ENCODE measurements around the gene SLC6A5.

SLC6A5 gene

DNA sequence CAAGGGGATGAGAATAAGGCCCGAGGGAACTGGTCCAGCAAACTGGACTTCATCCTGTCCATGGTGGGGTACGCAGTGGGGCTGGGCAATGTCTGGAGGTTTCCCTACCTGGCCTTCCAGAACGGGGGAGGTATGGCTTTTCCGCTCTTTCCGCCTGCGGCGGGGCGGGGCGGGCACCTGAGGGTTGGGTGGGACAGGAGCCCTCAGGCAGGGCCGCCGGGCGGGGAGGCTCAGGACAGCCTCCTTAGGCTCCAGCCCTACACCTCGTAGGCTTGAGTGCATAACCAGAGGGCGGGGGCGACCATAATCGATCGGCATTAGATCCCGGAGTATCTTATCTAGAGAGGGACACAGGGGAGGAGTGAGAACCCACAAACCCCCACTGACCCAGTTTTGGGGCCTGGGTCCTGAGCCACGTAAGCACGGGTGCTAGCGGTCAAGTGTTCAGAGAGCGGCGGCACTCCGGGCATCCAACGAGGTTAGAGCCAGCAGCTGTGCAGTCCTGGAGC is 4.9 kb downstream of the SLC6A5 start:
- Mint-ChIP-seq H3K4me1 (no peaks in the 10 kb centered on the region), H3K9me3 (no peaks in the 10 kb centered on the region), H3K27ac (no peak overlapping the region), H3K36me3 (peaks cover 4% of the 10 kb centered on the region), H3K27me3 (peaks cover 93% of the 10 kb centered on the region), H3K4me3 (no peak overlapping the region)
- CTCF ChIA-PET = no interaction called here
- no peak for DNase-seq

DNA sequence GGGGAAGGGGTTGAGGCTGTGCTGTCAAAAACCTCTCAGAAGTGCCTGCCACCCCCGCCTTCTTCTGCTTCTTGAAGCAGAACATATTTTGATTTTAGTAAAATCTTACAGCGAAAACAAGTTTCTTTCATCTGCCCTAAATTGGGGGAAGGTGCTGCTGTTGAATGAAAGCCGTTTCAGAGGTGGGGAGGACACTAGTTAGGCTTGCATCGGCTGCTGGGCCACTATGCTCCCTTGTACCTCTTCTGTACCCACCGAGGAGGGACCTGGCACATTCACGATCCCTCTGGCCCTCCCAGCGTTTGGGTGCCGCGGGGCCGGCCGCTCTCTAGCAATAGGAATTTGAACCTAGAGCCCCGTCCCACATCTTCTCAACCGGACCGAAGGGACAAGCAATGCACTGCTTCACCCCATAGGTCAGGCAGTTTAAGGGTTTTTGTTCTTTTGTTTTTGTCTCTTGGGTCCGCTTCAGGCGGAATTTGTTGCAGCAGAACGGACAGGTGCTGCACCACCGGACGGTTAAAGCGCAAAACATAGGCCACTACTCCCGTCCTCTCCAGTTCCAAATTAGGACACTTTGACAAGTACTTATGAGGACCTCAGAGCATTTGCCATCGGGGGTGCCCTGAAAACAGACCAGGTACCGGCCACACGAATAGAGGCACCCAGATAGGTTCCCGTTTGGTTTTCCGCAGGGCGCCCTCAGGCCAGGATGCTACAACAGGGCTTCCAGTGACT is 5.6 kb downstream of the SLC6A5 start:
- CTCF ChIA-PET = no interaction called here
- no peak for DNase-seq
- Mint-ChIP-seq H3K4me1 (peaks cover 1% of the 10 kb centered on the region), H3K36me3 (peaks cover 2% of the 10 kb centered on the region), H3K27me3 (peaks cover 93% of the 10 kb centered on the region), H3K27ac (no peak overlapping the region), H3K9me3 (no peaks in the 10 kb centered on the region), H3K4me3 (no peak overlapping the region)

GRCh38 chr11:20605602-20606091 is 6.2 kb downstream of the SLC6A5 start:
- no peaks in the 10 kb centered on the region for H3K36me3 Mint-ChIP-seq
- no peak overlapping the region for H3K27ac Mint-ChIP-seq
- H3K4me3 Mint-ChIP-seq = no peak overlapping the region
- CTCF ChIA-PET = no interaction called here
- H3K27me3 Mint-ChIP-seq = peaks cover 93% of the 10 kb centered on the region
- peaks cover 6% of the 10 kb centered on the region for H3K4me1 Mint-ChIP-seq
- no peak for DNase-seq
- H3K9me3 Mint-ChIP-seq = no peaks in the 10 kb centered on the region

GRCh38 chr11:20608934-20609333 is 9.5 kb downstream of the SLC6A5 start:
- Mint-ChIP-seq H3K36me3 (no peaks in the 10 kb centered on the region), H3K27me3 (peaks cover 71% of the 10 kb centered on the region), H3K27ac (no peak overlapping the region), H3K4me3 (no peak overlapping the region), H3K9me3 (no peaks in the 10 kb centered on the region), H3K4me1 (peaks cover 6% of the 10 kb centered on the region)
- no peak for DNase-seq
- CTCF ChIA-PET = interaction anchor here (0.7 to 4.4 kb wide), 8 partner anchors 8 to 481 kb away, joined by 3 to 22 read pairs (median 4); no protein-coding TSS in a partner anchor

GRCh38 chr11:20609727-20610707 is 10.6 kb downstream of the SLC6A5 start:
- peaks cover 6% of the 10 kb centered on the region for H3K4me1 Mint-ChIP-seq

GRCh38 chr11:20610825-20611224 is 11.4 kb downstream of the SLC6A5 start:
- Mint-ChIP-seq H3K27me3 (peaks cover 56% of the 10 kb centered on the region), H3K27ac (no peak overlapping the region), H3K4me3 (no peak overlapping the region), H3K36me3 (no peaks in the 10 kb centered on the region), H3K9me3 (no peaks in the 10 kb centered on the region), H3K4me1 (peaks cover 6% of the 10 kb centered on the region)
- DNase-seq = no peak
- CTCF ChIA-PET = interaction anchor here (1.2 to 4.4 kb wide), 4 partner anchors 9 to 483 kb away, joined by 3 to 22 read pairs (median 12); no protein-coding TSS in a partner anchor

More at GRCh38 chr11:20609727-20610707, 10.6 kb downstream of the SLC6A5 start:
- Mint-ChIP-seq H3K36me3 (no peaks in the 10 kb centered on the region), H3K9me3 (no peaks in the 10 kb centered on the region), H3K4me3 (no peak overlapping the region), H3K27me3 (peaks cover 64% of the 10 kb centered on the region), H3K27ac (no peak overlapping the region)
- CTCF ChIA-PET = interaction anchor here (0.7 to 4.4 kb wide), 8 partner anchors 10 to 482 kb away, joined by 3 to 22 read pairs (median 4); no protein-coding TSS in a partner anchor
- DNase-seq = peak; percentile 73

DNA sequence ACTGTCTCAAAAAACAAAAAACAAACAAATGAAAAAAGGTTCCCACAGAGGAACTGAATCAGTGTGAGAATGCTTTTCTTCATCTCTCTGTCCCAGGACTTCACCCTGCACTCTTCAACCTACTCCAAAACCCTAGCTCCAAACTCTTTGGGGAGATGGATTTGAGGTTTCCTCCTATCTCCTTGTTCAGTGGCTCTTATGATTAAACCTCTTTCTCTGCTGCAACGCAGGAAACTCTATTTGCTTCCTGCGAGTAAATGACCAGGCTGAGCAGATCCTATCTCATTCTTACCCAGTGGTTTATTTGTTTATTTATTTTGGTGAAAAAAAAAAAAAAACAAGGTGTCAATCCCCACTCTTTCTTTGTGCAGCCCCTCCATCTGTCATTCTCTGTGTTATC is 12.0 kb downstream of the SLC6A5 start:
- CTCF ChIA-PET = interaction anchor here (1.2 to 4.4 kb wide), 3 partner anchors 9 to 483 kb away, joined by 3 to 22 read pairs (median 19); no protein-coding TSS in a partner anchor
- no peak for DNase-seq
- no peaks in the 10 kb centered on the region for H3K36me3 Mint-ChIP-seq

DNA sequence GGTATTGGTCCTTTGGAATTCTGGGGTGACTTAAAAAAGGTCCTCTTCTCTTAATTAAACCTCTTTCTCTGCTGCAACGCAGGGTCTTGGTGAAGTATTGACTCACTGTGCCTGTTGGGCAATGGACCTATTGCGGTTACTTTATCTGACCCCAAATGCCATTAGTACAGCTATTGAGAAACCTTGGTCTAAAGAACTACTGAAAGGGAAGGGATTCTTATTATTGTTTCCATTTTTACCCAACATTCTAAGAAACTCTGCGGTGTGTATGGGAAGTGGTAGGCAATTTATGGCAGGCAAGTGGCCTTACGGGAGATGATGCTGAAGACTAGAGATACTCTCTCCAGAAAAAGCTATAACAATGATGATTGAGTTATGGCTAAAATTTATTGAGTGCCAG is 12.5 kb downstream of the SLC6A5 start:
- CTCF ChIA-PET = interaction anchor here (4.4 kb wide), 1 partner anchor 484 kb away, joined by 22 read pairs; no protein-coding TSS in a partner anchor
- no peak for DNase-seq
- peaks cover 6% of the 10 kb centered on the region for H3K4me1 Mint-ChIP-seq
- H3K36me3 Mint-ChIP-seq = no peaks in the 10 kb centered on the region
- H3K27me3 Mint-ChIP-seq = peaks cover 46% of the 10 kb centered on the region
- H3K4me3 Mint-ChIP-seq = no peak overlapping the region
- H3K27ac Mint-ChIP-seq = no peak overlapping the region
- no peaks in the 10 kb centered on the region for H3K9me3 Mint-ChIP-seq

More for the DNA sequence above, 12.0 kb downstream of the SLC6A5 start:
- Mint-ChIP-seq H3K4me3 (no peak overlapping the region), H3K27ac (no peak overlapping the region), H3K9me3 (no peaks in the 10 kb centered on the region), H3K27me3 (peaks cover 50% of the 10 kb centered on the region), H3K4me1 (peaks cover 6% of the 10 kb centered on the region)

- no peaks in the 10 kb centered on the region for H3K36me3 Mint-ChIP-seq
- H3K27me3 Mint-ChIP-seq = peaks cover 41% of the 10 kb centered on the region
- H3K9me3 Mint-ChIP-seq = no peaks in the 10 kb centered on the region
- no peak overlapping the region for H3K27ac Mint-ChIP-seq
- peaks cover 6% of the 10 kb centered on the region for H3K4me1 Mint-ChIP-seq
- CTCF ChIA-PET = interaction anchor here (4.4 kb wide), 1 partner anchor 484 kb away, joined by 22 read pairs; no protein-coding TSS in a partner anchor
- no peak overlapping the region for H3K4me3 Mint-ChIP-seq
- no peak for DNase-seq
Observed at GRCh38 chr11:20612416-20612815, 13.0 kb downstream of the SLC6A5 start.

- no peak for DNase-seq
- H3K27ac Mint-ChIP-seq = no peak overlapping the region
- no peaks in the 10 kb centered on the region for H3K9me3 Mint-ChIP-seq
- H3K4me3 Mint-ChIP-seq = no peak overlapping the region
- no peaks in the 10 kb centered on the region for H3K36me3 Mint-ChIP-seq
- CTCF ChIA-PET = no interaction called here
- no peaks in the 10 kb centered on the region for H3K4me1 Mint-ChIP-seq
- peaks cover 15% of the 10 kb centered on the region for H3K27me3 Mint-ChIP-seq
Observed at GRCh38 chr11:20616920-20617319, 17.5 kb downstream of the SLC6A5 start.

- CTCF ChIA-PET = no interaction called here
- H3K27ac Mint-ChIP-seq = no peak overlapping the region
- H3K9me3 Mint-ChIP-seq = no peaks in the 10 kb centered on the region
- H3K36me3 Mint-ChIP-seq = no peaks in the 10 kb centered on the region
- H3K4me1 Mint-ChIP-seq = no peaks in the 10 kb centered on the region
- no peak for DNase-seq
- no peak overlapping the region for H3K4me3 Mint-ChIP-seq
- H3K27me3 Mint-ChIP-seq = peaks cover 15% of the 10 kb centered on the region
Observed at GRCh38 chr11:20617346-20618005, 18.1 kb downstream of the SLC6A5 start.

DNA sequence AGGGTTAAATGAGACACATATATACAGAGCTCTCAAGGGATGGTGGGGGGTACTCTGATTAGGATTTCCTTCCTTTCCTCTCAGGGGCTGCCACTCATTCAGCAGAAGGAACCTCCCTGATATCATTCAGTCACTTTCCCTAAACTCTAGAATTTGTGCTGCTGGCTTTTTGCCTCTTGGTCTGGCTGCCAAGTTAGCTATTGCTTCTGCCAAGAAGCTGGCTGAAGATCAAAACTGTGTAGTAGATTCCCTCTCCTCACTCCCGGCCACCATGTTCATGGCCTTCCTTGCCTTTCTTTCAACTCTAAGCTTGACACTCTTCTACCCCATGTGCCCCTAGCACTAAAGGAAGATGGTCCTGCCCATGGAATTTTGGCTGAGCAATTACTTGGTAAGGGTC is 18.7 kb downstream of the SLC6A5 start:
- no peak overlapping the region for H3K4me3 Mint-ChIP-seq
- H3K9me3 Mint-ChIP-seq = no peaks in the 10 kb centered on the region
- H3K27me3 Mint-ChIP-seq = peaks cover 19% of the 10 kb centered on the region
- DNase-seq = no peak
- H3K4me1 Mint-ChIP-seq = no peaks in the 10 kb centered on the region
- H3K36me3 Mint-ChIP-seq = no peaks in the 10 kb centered on the region
- CTCF ChIA-PET = no interaction called here
- no peak overlapping the region for H3K27ac Mint-ChIP-seq

DNA sequence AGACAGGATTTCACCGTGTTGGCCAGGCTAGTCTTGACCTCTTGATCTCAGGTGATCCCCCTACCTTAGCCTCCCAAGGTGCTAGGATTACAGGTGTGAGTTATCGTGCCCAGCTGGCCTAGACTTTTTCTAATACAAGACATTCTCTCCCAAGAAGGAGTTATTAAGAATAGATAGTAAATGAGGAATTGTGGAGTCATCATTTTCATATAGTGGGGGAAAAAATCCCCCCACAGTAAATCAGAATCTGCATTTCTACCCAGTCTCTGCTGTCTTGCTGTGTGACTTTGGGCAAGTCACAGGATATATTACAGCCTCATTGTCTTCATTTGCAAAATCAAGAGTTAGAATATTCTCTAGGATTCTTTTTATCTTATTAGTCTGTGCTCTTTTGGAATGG is 21.6 kb downstream of the SLC6A5 start:
- no peak for DNase-seq
- no peaks in the 10 kb centered on the region for H3K36me3 Mint-ChIP-seq
- CTCF ChIA-PET = interaction anchor here (1.2 kb wide), 1 partner anchor 13 kb away, joined by 3 read pairs; no protein-coding TSS in a partner anchor
- no peak overlapping the region for H3K4me3 Mint-ChIP-seq
- H3K9me3 Mint-ChIP-seq = no peaks in the 10 kb centered on the region
- H3K27ac Mint-ChIP-seq = no peak overlapping the region
- no peaks in the 10 kb centered on the region for H3K4me1 Mint-ChIP-seq
- peaks cover 20% of the 10 kb centered on the region for H3K27me3 Mint-ChIP-seq

Data from activated naive CD4-positive, alpha-beta T cell treated with anti-CD3 and anti-CD28 coated beads, Interleukin-2, amount 10 ng/mL, durations not matched to agents 7 days and 5 days (primary cell).